AG10803 (cell line): ENCODE data around the gene CSRNP3.

Experiments used
- DNase-seq: peaks from one replicate; pipeline ENCODE4 v3.0.0; 2010; ENCODE audit warnings: low read depth
- H3K4me3 ChIP-seq: 2 replicates; pipeline ENCODE4 v1.5.1; 2011; ENCODE audit warnings: mild to moderate bottlenecking, low read length, control low read depth
- CTCF ChIP-seq: conservative IDR thresholded peaks from 2 replicates; pipeline ENCODE4 v1.5.1; 2011; ENCODE audit warnings: mild to moderate bottlenecking, low read length, control low read depth, inconsistent platforms

Gene CSRNP3

DNA sequence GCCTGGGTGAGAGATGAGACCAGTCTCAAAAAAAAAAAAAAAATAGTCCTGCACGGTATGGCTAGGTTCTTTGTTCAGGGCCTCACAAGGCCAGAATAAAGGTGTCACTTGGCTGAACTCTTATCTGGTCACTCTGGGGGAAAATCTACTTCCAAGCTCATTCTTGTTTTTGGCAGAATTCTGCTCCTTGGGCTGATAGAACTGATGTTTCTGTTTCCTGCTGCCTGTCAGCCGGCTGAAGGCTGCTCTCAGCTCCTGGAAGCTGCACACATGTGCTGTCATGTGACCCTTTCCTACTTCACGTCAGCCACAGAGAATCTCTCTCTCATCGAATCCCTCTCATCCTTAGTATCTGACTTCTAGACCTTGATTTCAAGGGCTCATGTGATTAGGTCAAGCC lies 10.4 kb downstream of the CSRNP3 start:
- no peak for DNase-seq
- no peak overlapping the region for H3K4me3 ChIP-seq
- TF ChIP-seq CTCF, result no peak

GRCh38 chr2:165494573-165494972 lies 25.1 kb downstream of the CSRNP3 start:
- no peak for TF ChIP-seq CTCF
- H3K4me3 ChIP-seq, result no peak overlapping the region
- DNase-seq, result no peak

- DNase-seq, result no peak
- no peak overlapping the region for H3K4me3 ChIP-seq
- no peak for TF ChIP-seq CTCF
Measured at GRCh38 chr2:165497659-165498317, 28.3 kb downstream of the CSRNP3 start.

DNA sequence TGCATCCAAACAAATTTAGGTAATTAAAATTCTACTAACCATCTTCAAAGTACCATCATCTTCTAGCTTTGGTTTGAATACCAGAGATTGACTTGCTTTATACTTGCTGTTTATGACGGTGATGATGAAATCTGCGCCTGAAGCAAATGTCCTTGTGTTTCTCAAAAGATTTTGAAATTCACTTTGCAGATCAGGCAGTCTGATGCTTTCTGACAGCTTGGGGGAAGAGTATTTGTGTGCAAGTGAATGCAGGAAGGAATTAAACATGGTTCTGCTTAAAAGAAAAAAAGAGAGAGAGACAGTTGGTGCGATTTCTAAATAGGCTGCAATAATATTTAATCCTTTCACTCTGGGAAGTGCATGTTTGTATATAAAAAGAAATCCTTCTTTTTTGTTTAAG lies 29.6 kb downstream of the CSRNP3 start:
- no peak for DNase-seq
- TF ChIP-seq CTCF, result no peak
- H3K4me3 ChIP-seq, result no peak overlapping the region

DNA sequence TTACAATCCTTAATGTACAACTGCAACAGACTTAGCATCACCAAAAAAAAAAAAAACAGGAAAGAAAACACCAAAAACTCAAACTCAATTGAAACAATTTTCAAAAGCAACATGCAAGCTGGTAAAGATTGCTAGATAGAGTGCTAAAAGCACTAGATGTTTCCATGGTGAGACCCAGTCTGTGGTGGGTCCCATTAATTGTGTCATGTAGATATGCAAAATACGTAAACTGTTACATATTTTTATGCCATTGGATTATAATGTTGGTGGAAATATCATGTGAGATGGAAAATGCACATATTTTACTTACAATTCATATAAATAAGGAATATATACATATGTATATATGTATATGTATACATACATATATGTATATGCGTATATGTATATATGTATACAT lies 30.5 kb downstream of the CSRNP3 start:
- H3K4me3 ChIP-seq, result no peak overlapping the region
- no peak for TF ChIP-seq CTCF
- DNase-seq, result no peak

GRCh38 chr2:165500816-165501215 lies 31.3 kb downstream of the CSRNP3 start:
- TF ChIP-seq CTCF, result no peak
- DNase-seq, result no peak
- no peak overlapping the region for H3K4me3 ChIP-seq

GRCh38 chr2:165505514-165505913 lies 36.0 kb downstream of the CSRNP3 start:
- TF ChIP-seq CTCF, result no peak
- DNase-seq, result no peak

More at GRCh38 chr2:165505514-165505913, 36.0 kb downstream of the CSRNP3 start:
- no peak overlapping the region for H3K4me3 ChIP-seq
